GM19372 (cell line): Measurements from ENCODE around the gene CLBA1.
"Not testable (repeated sequence)": the region's sequence is repeated elsewhere in the genome, so short reads cannot be mapped to it uniquely, and the experiment has no call there.

Experiments
- ATAC-seq: cut with Tn5 transposase; IDR thresholded peaks from one replicate; pipeline ENCODE4 v1.9.1; 2021; ENCODE audit warnings: mild to moderate bottlenecking, low read depth, moderate library complexity; ENCODE audit not compliant: unreplicated experiment

The CLBA1 gene

GRCh38 chr14:104947881-104948735 is 37.5 kb upstream of the CLBA1 start:
- not testable (repeated sequence) for ATAC-seq

GRCh38 chr14:104948736-104949031 is 36.9 kb upstream of the CLBA1 start:
- no peak for ATAC-seq

GRCh38 chr14:104949406-104949955 is 36.1 kb upstream of the CLBA1 start:
- not testable (repeated sequence) for ATAC-seq

- ATAC-seq, result no peak
Measured at GRCh38 chr14:104950021-104950420, 35.6 kb upstream of the CLBA1 start.

GRCh38 chr14:104950701-104951100 is 34.9 kb upstream of the CLBA1 start:
- ATAC-seq, result not testable (repeated sequence)

- not testable (repeated sequence) for ATAC-seq
Measured at GRCh38 chr14:104951863-104952657, 33.5 kb upstream of the CLBA1 start.

- no peak for ATAC-seq
Measured at GRCh38 chr14:104953097-104953496, 32.5 kb upstream of the CLBA1 start.

- no peak for ATAC-seq
Measured at GRCh38 chr14:104953896-104954656, 31.5 kb upstream of the CLBA1 start.

GRCh38 chr14:104954746-104955395 is 30.7 kb upstream of the CLBA1 start:
- ATAC-seq, result no peak

GRCh38 chr14:104955396-104955770 is 30.2 kb upstream of the CLBA1 start:
- ATAC-seq, result no peak

- no peak for ATAC-seq
Measured at GRCh38 chr14:104956290-104956890, 29.2 kb upstream of the CLBA1 start.

GRCh38 chr14:104957146-104958113 is 28.2 kb upstream of the CLBA1 start:
- no peak for ATAC-seq

- ATAC-seq, result no peak
Measured at GRCh38 chr14:104964546-104964945, 21.0 kb upstream of the CLBA1 start.

GRCh38 chr14:104965561-104966231 is 19.9 kb upstream of the CLBA1 start:
- ATAC-seq, result no peak

GRCh38 chr14:104966261-104966865 is 19.2 kb upstream of the CLBA1 start:
- ATAC-seq, result no peak

GRCh38 chr14:104966981-104967385 is 18.6 kb upstream of the CLBA1 start:
- no peak for ATAC-seq

- no peak for ATAC-seq
Measured at GRCh38 chr14:104967386-104968152, 18.0 kb upstream of the CLBA1 start.
